Activated CD4-positive, alpha-beta T cell treated with anti-CD3 and anti-CD28 coated beads, Interleukin-2, Interleukin-4, amounts not matched to agents 100 ng/mL and 50 ng/mL, durations not matched to agents 16 hours and 8 hours (primary cell): ENCODE results near the gene CD244.

Source experiments
- DNase-seq: peaks from one replicate; pipeline ENCODE4 v3.0.0-alpha.2; 2020; ENCODE audit warnings: low spot score

The CD244 gene

GRCh38 chr1:160781186-160781766 is 81.4 kb downstream of the CD244 start:
- DNase-seq: no peak

GRCh38 chr1:160780398-160780755 is 82.3 kb downstream of the CD244 start:
- no peak for DNase-seq
